H9 (cell line): ENCODE results near the gene ADISSP. TPM values are rescaled to one million over a fixed set of nuclear protein-coding genes. Genes with fewer than 3 reads are reported as not detected.

ENCODE experiments used
- DNase-seq: peaks from one replicate; pipeline ENCODE4 v3.0.0-alpha.2; 2017
- H2AFZ ChIP-seq: one replicate; pipeline ENCODE4 v1.6.1; 2013; ENCODE audit warnings: mild to moderate bottlenecking, low read length, control low read depth, moderate library complexity
- H2AK5ac ChIP-seq: 2 replicates; pipeline ENCODE4 v1.6.1; 2013; ENCODE audit warnings: low read length, control low read depth, mixed read lengths; ENCODE audit not compliant: insufficient read length
- H2BK120ac ChIP-seq: one replicate; pipeline ENCODE4 v1.6.1; 2013; ENCODE audit warnings: low read depth, mild to moderate bottlenecking, low read length, control low read depth, inconsistent platforms; ENCODE audit not compliant: poor library complexity, severe bottlenecking
- H2BK12ac ChIP-seq: 2 replicates; pipeline ENCODE4 v1.6.1; 2013; ENCODE audit warnings: low read length, control low read depth, mixed read lengths, low read depth; ENCODE audit not compliant: insufficient read length
- H2BK15ac ChIP-seq: 2 replicates; pipeline ENCODE4 v1.6.1; 2013; ENCODE audit warnings: low read depth, low read length, control low read depth
- H2BK20ac ChIP-seq: one replicate; pipeline ENCODE4 v1.6.1; 2013; ENCODE audit warnings: low read depth, mild to moderate bottlenecking, low read length, control low read depth, inconsistent platforms; ENCODE audit not compliant: poor library complexity, severe bottlenecking
- H2BK5ac ChIP-seq: 2 replicates; pipeline ENCODE4 v1.6.1; 2013; ENCODE audit warnings: low read length, control low read depth, mixed read lengths; ENCODE audit not compliant: insufficient read length
- H3K14ac ChIP-seq: 2 replicates; pipeline ENCODE4 v1.6.1; 2013; ENCODE audit warnings: low read length, control low read depth; ENCODE audit not compliant: insufficient read depth
- H3K18ac ChIP-seq: 2 replicates; pipeline ENCODE4 v1.6.1; 2013; ENCODE audit warnings: low read depth, mild to moderate bottlenecking, mixed read lengths, low read length, control low read depth; ENCODE audit not compliant: insufficient read length
- H3K23ac ChIP-seq: 2 replicates; pipeline ENCODE4 v1.6.1; 2013; ENCODE audit warnings: low read length, control low read depth, mixed read lengths, low read depth; ENCODE audit not compliant: insufficient read length
- H3K23me2 ChIP-seq: 2 replicates; pipeline ENCODE4 v1.6.1; 2013; ENCODE audit warnings: low read depth, mild to moderate bottlenecking, mixed read lengths, low read length, control low read depth; ENCODE audit not compliant: insufficient read length, poor library complexity, severe bottlenecking
- H3K27ac ChIP-seq: 2 replicates; pipeline ENCODE4 v1.5.1; 2013; ENCODE audit warnings: low read length, control low read depth, mixed read lengths, low read depth; ENCODE audit not compliant: insufficient read length
- H3K27me3 ChIP-seq: 2 replicates; pipeline ENCODE4 v1.6.1; 2013; ENCODE audit warnings: low read length, control low read depth, inconsistent platforms; ENCODE audit not compliant: insufficient read depth
- H3K4ac ChIP-seq: 2 replicates; pipeline ENCODE4 v1.6.1; 2013; ENCODE audit warnings: low read depth, mild to moderate bottlenecking, control low read depth, inconsistent platforms, low read length, moderate library complexity
- H3K4me1 ChIP-seq: 2 replicates; pipeline ENCODE4 v1.6.1; 2013; ENCODE audit warnings: low read length, control low read depth, inconsistent platforms; ENCODE audit not compliant: insufficient read depth
- H3K4me2 ChIP-seq: 2 replicates; pipeline ENCODE4 v1.6.1; 2013; ENCODE audit warnings: low read length, control low read depth, mixed read lengths; ENCODE audit not compliant: insufficient read length, insufficient read depth
- H3K56ac ChIP-seq: 2 replicates; pipeline ENCODE4 v1.6.1; 2013; ENCODE audit warnings: low read depth, mild to moderate bottlenecking, mixed read lengths, low read length, control low read depth; ENCODE audit not compliant: insufficient read length
- H3K79me1 ChIP-seq: 2 replicates; pipeline ENCODE4 v1.6.1; 2013; ENCODE audit warnings: low read depth, mild to moderate bottlenecking, moderate library complexity, low read length, control low read depth, inconsistent platforms; ENCODE audit not compliant: insufficient read depth, poor library complexity, severe bottlenecking
- H3K79me2 ChIP-seq: 2 replicates; pipeline ENCODE4 v1.6.1; 2013; ENCODE audit warnings: low read length, control low read depth, inconsistent platforms; ENCODE audit not compliant: insufficient read depth
- H3K9ac ChIP-seq: 2 replicates; pipeline ENCODE4 v1.6.1; 2013; ENCODE audit warnings: low read length, control low read depth, mixed read lengths; ENCODE audit not compliant: insufficient read length; ENCODE audit errors: extremely low read depth
- H3K9me3 ChIP-seq: one replicate; pipeline ENCODE4 v1.6.1; 2013; ENCODE audit warnings: low read depth, low read length, inconsistent platforms; ENCODE audit not compliant: control insufficient read depth
- H3T11ph ChIP-seq: one replicate; pipeline ENCODE4 v1.6.1; 2013; ENCODE audit warnings: mild to moderate bottlenecking, low read length, control low read depth, inconsistent platforms
- H4K20me1 ChIP-seq: one replicate; pipeline ENCODE4 v1.6.1; 2013; ENCODE audit not compliant: control insufficient read depth, insufficient read length, insufficient read depth
- H4K5ac ChIP-seq: 2 replicates; pipeline ENCODE4 v1.6.1; 2013; ENCODE audit warnings: low read depth, mild to moderate bottlenecking, mixed read lengths, low read length, control low read depth; ENCODE audit not compliant: insufficient read length
- H4K8ac ChIP-seq: replicated peaks from 2 replicates; pipeline ENCODE4 v1.6.1; 2013; ENCODE audit warnings: low read length, control low read depth, mixed read lengths, low read depth; ENCODE audit not compliant: insufficient read length
- H4K91ac ChIP-seq: 2 replicates; pipeline ENCODE4 v1.6.1; 2013; ENCODE audit warnings: low read depth, mild to moderate bottlenecking, moderate library complexity, mixed read lengths, low read length, control low read depth; ENCODE audit not compliant: insufficient read length
- H3K27ac Mint-ChIP-seq, 3 experiments: 2 replicates in 2 of 3; 3 replicates in 1 of 3; pipeline ENCODE4 v1.8.0; 2020 to 2021; ENCODE audit warnings: mixed read lengths in 3 of 3, mild to moderate bottlenecking in 1 of 3, moderate library complexity in 1 of 3
- H3K27me3 Mint-ChIP-seq: 2 replicates; pipeline ENCODE4 v1.8.0; 2021; ENCODE audit warnings: low read depth, mild to moderate bottlenecking, moderate library complexity, mixed read lengths
- H3K36me3 Mint-ChIP-seq, 3 experiments: 2 replicates in 2 of 3; 3 replicates in 1 of 3; pipeline ENCODE4 v1.8.0; 2020 to 2021; ENCODE audit warnings: low read depth in 3 of 3, mixed read lengths in 3 of 3; ENCODE audit not compliant: insufficient read depth in 1 of 3
- H3K4me1 Mint-ChIP-seq, 2 experiments: 2 replicates each; pipeline ENCODE4 v1.8.0; 2020; ENCODE audit warnings: mixed read lengths in 2 of 2
- H3K4me3 Mint-ChIP-seq, 2 experiments: 2 replicates in 1 of 2; 3 replicates in 1 of 2; pipeline ENCODE4 v1.8.0; 2020 to 2021; ENCODE audit warnings: mild to moderate bottlenecking in 2 of 2, mixed read lengths in 2 of 2, moderate library complexity in 1 of 2
- H3K9me3 Mint-ChIP-seq, 2 experiments: 2 replicates in 1 of 2; 3 replicates in 1 of 2; pipeline ENCODE4 v1.8.0; 2020; ENCODE audit warnings: mild to moderate bottlenecking in 2 of 2, mixed read lengths in 2 of 2, moderate library complexity in 1 of 2
- WGBS: extraction: QIAGEN DNeasy Blood & Tissue Kit; methylation state at CpG from one replicate; pipeline ENCODE4 v1.1.7; 2013; ENCODE audit warnings: missing lambda C conversion rate, low lambda C conversion rate, mixed read lengths; ENCODE audit not compliant: insufficient read length; ENCODE audit errors: extremely low coverage; 5-methylcytosine and 5-hydroxymethylcytosine counted together
- total RNA-seq: library from RNA; stranded (reverse); gene quantifications from 2 replicates; pipeline ENCODE4 v1.2.1, GENCODE V29; 2021
- TF ChIP-seq, protein P1 (sequence below): fragments of 200-600 bp; sonication (generic); conservative IDR thresholded peaks from 3 replicates; pipeline ENCODE4 v1.8.0; 2021; ENCODE audit warnings: antibody characterized with exemption, mild to moderate bottlenecking

Gene ADISSP
- total RNA-seq, 1 experiment from 2014 or later = 80.9 TPM

DNA sequence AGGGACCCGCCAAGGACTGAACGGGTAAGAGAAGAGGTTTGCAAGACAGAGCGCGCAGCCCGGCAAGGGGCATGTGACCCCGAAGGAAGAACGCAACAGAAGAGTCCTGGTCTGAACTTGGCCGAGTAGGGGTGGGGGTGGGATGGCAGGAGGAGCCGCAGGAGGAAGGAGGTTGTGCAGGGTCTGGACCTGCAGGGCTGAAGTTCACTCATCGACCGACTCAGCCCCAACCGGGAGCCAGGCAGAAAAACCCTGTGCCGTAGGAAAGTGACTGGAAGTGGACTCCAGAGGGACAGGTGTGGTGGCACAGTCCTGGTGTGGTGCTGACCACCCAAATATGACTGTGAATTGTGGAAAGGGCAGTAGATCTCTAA is 15.2 kb downstream of the ADISSP start:
- no peak overlapping the region for H3K27ac ChIP-seq
- no peak overlapping the region for H3K4ac ChIP-seq
- no peak overlapping the region for H4K5ac ChIP-seq
- Mint-ChIP-seq H3K27ac (no peak overlapping the region), H3K36me3 (peaks cover 8 to 23% (median 17%) of the 10 kb centered on the region in 3 experiments; a peak in 6 of 7 replicates), H3K4me1 (peaks cover 7 to 14% of the 10 kb centered on the region in 2 experiments; a peak in 3 of 4 replicates), H3K9me3 (no peaks in the 10 kb centered on the region), H3K27me3 (peaks cover 42% of the 10 kb centered on the region), H3K4me3 (peak overlapping the region; percentile 49 to 73)
- no peak overlapping the region for H2BK5ac ChIP-seq
- WGBS = no CpG with 5 or more reads among the region's 13 CpGs
- H2AK5ac ChIP-seq = no peak overlapping the region
- no peak overlapping the region for H3K56ac ChIP-seq
- no peak overlapping the region for H4K91ac ChIP-seq
- no peaks in the 10 kb centered on the region for H3K9me3 ChIP-seq
- peaks cover 13% of the 10 kb centered on the region for H3K27me3 ChIP-seq
- no peak overlapping the region for H2BK15ac ChIP-seq
- no peak overlapping the region for H4K8ac ChIP-seq
- no peak overlapping the region for H3K23ac ChIP-seq
- no peak overlapping the region for H2BK12ac ChIP-seq
- peaks cover 2% of the 10 kb centered on the region; the same call in 1 of the 2 replicates for H3K4me1 ChIP-seq
- no peak overlapping the region for H3K18ac ChIP-seq
- no peaks in the 10 kb centered on the region for H3K79me2 ChIP-seq
- TF ChIP-seq, protein P1, sequence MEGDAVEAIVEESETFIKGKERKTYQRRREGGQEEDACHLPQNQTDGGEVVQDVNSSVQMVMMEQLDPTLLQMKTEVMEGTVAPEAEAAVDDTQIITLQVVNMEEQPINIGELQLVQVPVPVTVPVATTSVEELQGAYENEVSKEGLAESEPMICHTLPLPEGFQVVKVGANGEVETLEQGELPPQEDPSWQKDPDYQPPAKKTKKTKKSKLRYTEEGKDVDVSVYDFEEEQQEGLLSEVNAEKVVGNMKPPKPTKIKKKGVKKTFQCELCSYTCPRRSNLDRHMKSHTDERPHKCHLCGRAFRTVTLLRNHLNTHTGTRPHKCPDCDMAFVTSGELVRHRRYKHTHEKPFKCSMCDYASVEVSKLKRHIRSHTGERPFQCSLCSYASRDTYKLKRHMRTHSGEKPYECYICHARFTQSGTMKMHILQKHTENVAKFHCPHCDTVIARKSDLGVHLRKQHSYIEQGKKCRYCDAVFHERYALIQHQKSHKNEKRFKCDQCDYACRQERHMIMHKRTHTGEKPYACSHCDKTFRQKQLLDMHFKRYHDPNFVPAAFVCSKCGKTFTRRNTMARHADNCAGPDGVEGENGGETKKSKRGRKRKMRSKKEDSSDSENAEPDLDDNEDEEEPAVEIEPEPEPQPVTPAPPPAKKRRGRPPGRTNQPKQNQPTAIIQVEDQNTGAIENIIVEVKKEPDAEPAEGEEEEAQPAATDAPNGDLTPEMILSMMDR = no peak
- no peak overlapping the region for H3T11ph ChIP-seq
- H3K4me2 ChIP-seq = peak overlapping the region; percentile 50
- no peak overlapping the region for H2BK120ac ChIP-seq
- no peak for DNase-seq
- no peak overlapping the region for H3K9ac ChIP-seq
- no peaks in the 10 kb centered on the region for H4K20me1 ChIP-seq
- H2BK20ac ChIP-seq = no peak overlapping the region
- no peaks in the 10 kb centered on the region for H3K79me1 ChIP-seq
- no peak overlapping the region for H2AFZ ChIP-seq
- no peak overlapping the region for H3K14ac ChIP-seq
- peaks cover 19% of the 10 kb centered on the region for H3K23me2 ChIP-seq
